ENCODE measurements around the gene FAM120B.

FAM120B gene

GRCh38 chr6:170360476-170360875, 53.9 kb downstream of the FAM120B start:
- no peak for DNase-seq (ENCODE audit: low spot score)

GRCh38 chr6:170361335-170361734, 54.8 kb downstream of the FAM120B start:
- DNase-seq (ENCODE audit: low spot score): no peak

DNA sequence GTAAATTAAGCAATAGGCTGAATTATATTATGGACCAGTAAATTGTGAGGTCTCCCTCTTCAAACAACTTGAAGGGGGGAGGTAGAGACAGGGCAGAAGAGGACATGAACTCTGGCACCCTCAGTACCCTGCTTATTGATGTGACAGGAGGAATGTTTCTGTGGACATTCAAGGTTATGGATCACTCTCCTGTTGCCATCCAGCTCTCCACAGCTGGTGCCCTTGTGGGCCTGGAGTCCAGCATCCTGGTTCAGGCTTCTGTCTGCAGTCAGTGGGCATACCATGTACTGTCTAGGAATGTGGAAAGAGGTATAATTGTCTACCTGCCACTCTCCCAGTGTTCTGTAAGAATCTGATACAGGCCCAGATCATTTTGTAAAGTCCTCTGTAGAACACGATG, 55.6 kb downstream of the FAM120B start:
- DNase-seq (ENCODE audit: low spot score): no peak

GRCh38 chr6:170363255-170363654, 56.7 kb downstream of the FAM120B start:
- no peak for DNase-seq (ENCODE audit: low spot score)

- DNase-seq (ENCODE audit: low spot score): no peak
Observed at GRCh38 chr6:170365121-170365520, 58.6 kb downstream of the FAM120B start.

DNA sequence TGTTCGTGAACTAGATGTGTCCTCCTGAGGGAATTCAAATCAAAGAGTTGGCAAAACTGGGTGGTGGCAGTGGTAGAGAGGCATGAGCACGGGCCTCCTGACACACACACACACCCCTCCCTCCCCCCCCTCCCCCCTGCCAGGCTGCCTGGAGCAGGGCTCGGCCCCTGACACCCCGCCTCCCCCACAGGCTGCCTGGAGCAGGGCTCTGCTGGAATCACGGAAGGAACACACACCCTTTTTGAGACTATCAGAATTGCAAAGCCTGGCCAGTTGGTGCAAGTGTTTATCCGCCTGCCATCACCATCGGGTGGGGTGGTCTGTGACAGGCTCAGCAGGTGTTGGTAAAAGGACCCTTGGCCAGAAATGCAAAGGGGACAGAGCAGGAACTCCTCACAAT, 59.0 kb downstream of the FAM120B start:
- DNase-seq (ENCODE audit: low spot score): no peak

DNA sequence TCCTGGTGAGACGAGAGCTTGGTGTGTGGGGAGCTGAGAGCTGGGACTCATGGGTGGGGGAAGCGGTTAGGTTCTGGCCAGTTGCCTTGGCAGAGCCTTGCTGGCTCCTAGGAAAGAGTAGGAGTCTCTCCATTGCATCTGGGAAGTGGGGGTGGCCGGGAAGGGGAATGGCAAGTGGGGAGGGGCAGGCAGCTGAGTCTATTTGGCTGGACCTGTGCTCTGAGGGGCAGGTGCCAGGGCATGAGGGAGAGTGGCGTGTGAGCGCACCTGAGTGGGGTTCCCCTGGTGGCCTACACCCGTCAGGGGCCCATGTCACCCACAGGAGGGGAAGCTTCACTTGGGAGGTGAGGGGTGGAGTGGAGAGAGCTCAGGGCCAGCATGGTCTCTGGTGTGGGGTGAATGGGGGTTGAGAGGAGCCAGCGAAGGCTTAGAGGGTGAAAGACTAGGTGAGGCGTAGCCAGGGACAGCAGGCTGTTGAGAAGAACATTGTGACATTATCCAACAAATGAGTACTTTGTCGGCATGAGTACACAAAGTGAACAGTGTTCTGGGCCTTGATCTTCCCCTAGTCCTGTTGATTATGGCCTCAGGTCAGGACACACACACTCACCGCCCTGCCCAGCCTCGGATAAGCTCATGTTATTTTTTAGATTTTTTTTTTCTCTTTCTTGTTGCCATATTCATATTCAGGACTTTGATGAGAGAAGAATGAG, 59.8 kb downstream of the FAM120B start:
- DNase-seq (ENCODE audit: low spot score): no peak

- no peak for DNase-seq (ENCODE audit: low spot score)
Observed at GRCh38 chr6:170367241-170367640, 60.7 kb downstream of the FAM120B start.

- no peak for DNase-seq (ENCODE audit: low spot score)
Observed at GRCh38 chr6:170368544-170368943, 62.0 kb downstream of the FAM120B start.

GRCh38 chr6:170369403-170369802, 62.8 kb downstream of the FAM120B start:
- no peak for DNase-seq (ENCODE audit: low spot score)

DNA sequence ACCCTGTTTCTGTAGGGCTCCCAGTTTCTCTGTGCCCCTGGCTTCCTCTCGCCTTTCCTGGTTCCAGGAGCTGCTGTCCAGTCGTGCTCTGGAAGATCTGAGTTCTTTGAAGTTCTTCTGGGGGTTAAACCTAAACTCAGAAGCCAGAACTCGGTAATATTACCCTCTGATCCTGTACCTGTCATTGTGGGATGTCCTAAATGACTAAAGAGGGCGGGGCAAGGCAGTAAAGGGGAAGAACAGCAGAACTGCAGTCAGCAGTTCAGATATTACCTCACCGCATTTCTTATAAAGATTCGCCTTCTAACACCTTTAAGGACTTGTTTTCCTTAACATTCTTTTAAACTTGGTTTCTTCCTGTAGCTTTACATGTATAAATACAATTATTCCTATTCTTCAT, 63.9 kb downstream of the FAM120B start:
- DNase-seq (ENCODE audit: low spot score): no peak

DNA sequence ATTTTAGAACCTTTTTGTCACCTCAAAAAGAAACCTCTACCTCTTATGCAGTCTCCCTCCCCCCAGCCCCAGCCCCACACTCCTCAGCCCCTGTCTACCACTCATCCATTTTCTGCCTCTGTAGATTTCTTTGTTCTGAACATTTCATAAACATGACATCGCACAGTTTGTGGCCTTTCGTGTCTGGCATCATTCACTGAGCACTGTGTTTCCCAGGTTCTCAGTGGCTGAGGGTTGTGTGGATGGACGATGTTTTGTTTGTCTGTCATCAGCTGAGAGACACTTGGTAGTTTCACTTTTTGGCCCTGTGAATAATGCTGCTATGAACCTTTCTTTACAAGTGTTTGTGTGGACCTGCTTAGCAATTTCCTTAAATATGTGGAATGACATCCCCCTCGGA, 64.5 kb downstream of the FAM120B start:
- DNase-seq (ENCODE audit: low spot score): no peak

- no peak for DNase-seq (ENCODE audit: low spot score)
Observed at GRCh38 chr6:170371588-170371987, 65.0 kb downstream of the FAM120B start.

GRCh38 chr6:170372380-170373325, 66.1 kb downstream of the FAM120B start:
- no peak for DNase-seq (ENCODE audit: low spot score)

DNA sequence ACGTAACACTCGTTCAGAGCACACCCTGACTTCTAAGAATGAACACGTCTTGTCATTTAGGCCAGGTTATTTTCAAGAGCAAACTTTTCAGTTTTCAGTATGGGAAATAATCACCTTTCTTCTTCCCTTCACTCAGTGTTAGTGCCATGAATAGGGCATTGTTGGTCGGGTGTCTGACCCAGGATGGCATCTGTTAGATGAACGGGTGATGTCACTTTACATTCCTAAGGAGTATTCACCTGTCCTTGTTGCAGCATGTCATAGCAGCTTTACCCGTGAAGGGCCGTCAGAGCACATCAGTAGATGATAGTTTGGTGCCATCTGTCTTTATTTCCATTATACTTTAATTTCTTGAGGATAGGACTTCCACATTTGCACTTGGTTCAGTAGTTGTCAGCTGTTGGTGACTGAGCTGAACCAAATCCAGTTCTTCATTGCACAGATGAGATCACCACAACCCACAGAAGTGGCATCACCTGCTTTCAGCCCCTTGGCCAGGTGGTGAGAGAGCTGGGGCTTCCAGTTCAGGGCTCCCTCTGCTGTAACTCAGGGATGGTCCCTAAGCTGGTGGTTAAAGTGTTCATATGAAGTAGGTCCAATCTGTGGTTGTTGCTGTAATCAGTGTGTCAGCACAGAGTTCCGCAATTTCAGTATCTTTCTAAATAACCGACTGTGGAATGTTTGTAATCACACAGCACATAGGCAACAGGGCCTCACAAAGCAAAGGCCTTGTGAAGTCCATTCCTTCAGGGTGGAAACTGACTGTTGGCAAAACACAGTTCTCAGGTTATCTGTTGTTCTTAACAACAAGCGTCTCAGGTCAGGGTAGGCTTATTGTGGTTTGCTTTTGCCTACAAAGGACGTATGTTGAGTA, 68.2 kb downstream of the FAM120B start:
- no peak for DNase-seq (ENCODE audit: low spot score)

- no peak for DNase-seq (ENCODE audit: low spot score)
Observed at GRCh38 chr6:170375661-170376060, 69.1 kb downstream of the FAM120B start.

DNA sequence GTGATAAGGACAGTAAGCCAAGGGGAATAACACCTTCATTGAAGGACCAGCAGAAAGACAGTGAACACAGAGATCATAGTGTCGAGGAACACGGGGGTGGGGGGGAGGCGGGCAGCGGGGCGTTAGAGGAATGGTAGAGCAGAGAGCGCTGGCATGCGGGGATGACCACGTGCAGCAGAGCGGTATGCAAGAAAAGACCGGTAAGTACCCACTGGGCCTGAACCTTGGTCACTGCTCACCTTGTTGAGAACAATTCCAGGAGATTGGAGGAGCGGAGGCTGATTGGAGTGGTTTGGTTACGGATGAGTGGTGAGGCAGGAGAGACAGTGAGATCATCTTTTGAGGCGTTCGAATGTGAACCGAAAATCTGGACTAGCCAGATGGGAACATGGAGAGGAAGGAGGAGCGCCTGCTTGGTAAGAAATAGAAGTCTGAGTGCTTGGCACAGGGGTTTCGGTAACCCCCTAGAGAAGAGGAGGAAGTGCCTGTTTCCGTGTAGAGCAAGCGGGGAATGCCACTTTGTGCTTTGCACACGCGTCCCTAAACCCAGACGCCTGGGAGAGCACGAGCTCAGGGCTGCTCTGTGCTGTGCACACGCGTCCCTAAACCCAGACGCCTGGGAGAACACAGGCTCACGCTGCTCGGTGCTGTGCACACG, 70.0 kb downstream of the FAM120B start:
- no peak for DNase-seq (ENCODE audit: low spot score)

GRCh38 chr6:170378502-170378901, 71.9 kb downstream of the FAM120B start:
- no peak for DNase-seq (ENCODE audit: low spot score)

DNA sequence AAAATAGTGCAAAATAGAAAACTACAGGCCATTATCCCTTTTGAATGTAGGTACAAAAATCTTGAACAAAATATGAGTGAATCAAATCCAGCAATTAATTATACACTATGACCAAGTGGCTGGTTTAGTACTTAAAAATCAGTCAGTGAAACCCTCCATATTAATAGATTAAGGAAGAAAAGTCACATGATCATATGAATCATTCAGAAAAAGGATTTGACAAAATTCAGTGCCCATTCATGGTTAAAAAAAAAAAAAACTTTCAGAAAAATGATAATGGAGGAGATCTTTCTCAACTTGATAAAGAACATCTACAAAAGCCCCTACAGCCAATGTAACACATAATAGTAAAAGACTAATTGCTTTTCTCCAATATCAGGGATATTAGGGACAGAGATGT, 75.0 kb downstream of the FAM120B start:
- no peak for DNase-seq (ENCODE audit: low spot score)

- DNase-seq (ENCODE audit: low spot score): no peak
Observed at GRCh38 chr6:170383466-170384035, 77.0 kb downstream of the FAM120B start.

DNA sequence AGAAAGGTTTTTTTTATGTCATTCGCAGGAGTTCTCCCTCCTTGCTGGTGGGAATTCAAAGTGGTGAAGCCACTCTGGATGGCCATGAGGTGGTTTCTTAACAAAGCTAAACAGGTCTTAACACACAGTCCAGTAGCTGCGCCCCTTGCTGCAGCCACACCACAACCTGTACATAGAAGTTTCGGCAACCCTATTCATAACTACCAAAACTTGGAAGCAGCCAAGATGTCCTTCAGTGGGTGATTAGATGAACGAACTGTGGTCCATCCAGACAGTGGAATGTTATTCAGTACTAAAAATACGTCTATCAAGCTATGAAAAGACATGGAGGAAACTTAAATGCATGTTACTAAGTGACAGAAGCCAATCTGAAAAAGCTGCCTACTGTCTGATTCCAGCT, 78.9 kb downstream of the FAM120B start:
- no peak for DNase-seq (ENCODE audit: low spot score)

Data from germinal center (tissue), 1 donor.